ENCODE results near the gene EEFSEC.

The EEFSEC gene

GRCh38 chr3:128372281-128372680 lies 219.0 kb downstream of the EEFSEC start:
- no peak overlapping the region for H3K27ac ChIP-seq
- TF ChIP-seq ZFX (IDR thresholded peaks at IDR 0.05; ENCODE audit: borderline replicate concordance) (no peak), CTCF (IDR thresholded peaks at IDR 0.05) (no peak)

- TF ChIP-seq CTCF (IDR thresholded peaks at IDR 0.05), result no peak
- no peak for TF ChIP-seq ZFX (IDR thresholded peaks at IDR 0.05; ENCODE audit: borderline replicate concordance)
- no peak overlapping the region for H3K27ac ChIP-seq
Observed at GRCh38 chr3:128372707-128373533, 219.6 kb downstream of the EEFSEC start.

- TF ChIP-seq CTCF (IDR thresholded peaks at IDR 0.05), result no peak
- TF ChIP-seq ZFX (IDR thresholded peaks at IDR 0.05; ENCODE audit: borderline replicate concordance), result no peak
- H3K27ac ChIP-seq, result no peak overlapping the region
Observed at GRCh38 chr3:128374746-128375445, 221.6 kb downstream of the EEFSEC start.

GRCh38 chr3:128376516-128376915 lies 223.2 kb downstream of the EEFSEC start:
- peak overlapping the region; percentile 98 for H3K27ac ChIP-seq
- no peak for TF ChIP-seq ZFX (IDR thresholded peaks at IDR 0.05; ENCODE audit: borderline replicate concordance)
- no peak for TF ChIP-seq CTCF (IDR thresholded peaks at IDR 0.05)

GRCh38 chr3:128378631-128379347 lies 225.5 kb downstream of the EEFSEC start:
- H3K27ac ChIP-seq, result peak overlapping the region; percentile 98
- no peak for TF ChIP-seq ZFX (IDR thresholded peaks at IDR 0.05; ENCODE audit: borderline replicate concordance)
- no peak for TF ChIP-seq CTCF (IDR thresholded peaks at IDR 0.05)

- TF ChIP-seq CTCF (IDR thresholded peaks at IDR 0.05) (no peak), ZFX (IDR thresholded peaks at IDR 0.05; ENCODE audit: borderline replicate concordance) (no peak)
- H3K27ac ChIP-seq, result peak overlapping the region; percentile 98
Observed at GRCh38 chr3:128379367-128380160, 226.3 kb downstream of the EEFSEC start.
